ENCODE results near the gene ZFYVE21. TPM values are rescaled to one million over a fixed set of nuclear protein-coding genes. Genes with fewer than 3 reads are reported as not detected.

Gene ZFYVE21
- total and polyA plus RNA-seq, 4 donors: 28.0 to 36.9 (median 30.8) TPM

DNA sequence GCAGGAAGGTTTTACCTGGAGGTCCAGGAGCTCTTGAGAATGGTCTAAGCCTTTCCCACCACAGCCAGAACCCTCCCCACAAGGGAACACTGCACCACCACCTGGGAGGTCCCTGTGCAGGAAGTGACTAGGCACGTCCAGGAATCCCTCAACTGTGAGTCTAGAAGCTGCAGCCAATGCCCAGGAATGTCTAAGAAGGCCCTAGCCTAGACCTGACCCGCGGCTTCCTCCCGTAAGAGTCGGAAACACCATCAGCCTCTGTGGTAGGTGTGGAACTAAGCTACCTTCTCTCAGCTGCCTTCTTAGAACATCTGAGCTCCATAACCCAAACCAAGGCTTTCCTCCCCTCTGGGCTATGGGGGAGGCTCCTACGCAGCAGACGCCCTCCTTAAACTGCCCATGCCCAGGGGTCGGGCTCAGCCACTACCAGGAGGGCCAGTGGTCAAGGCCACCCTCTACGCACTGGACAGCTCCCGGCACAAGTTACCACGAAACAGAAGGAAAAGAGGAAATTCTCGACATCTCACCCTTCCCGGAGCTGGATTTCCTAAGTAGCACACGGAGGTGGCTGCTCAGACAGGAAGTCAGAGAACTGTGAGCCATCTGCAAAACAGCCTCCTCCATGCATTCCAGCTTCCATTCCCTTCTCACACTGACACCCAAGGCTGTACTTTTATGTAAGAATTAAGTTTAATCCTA, 25.5 kb downstream of the ZFYVE21 start:
- no peaks in the 10 kb centered on the region for H3K27me3 ChIP-seq (ENCODE audit: control insufficient read depth in 4 of 4, insufficient read depth in 4 of 4, low read length in 3 of 4)
- WGBS: 86% methylated on average over 14 of the region's 14 CpGs
- H3K36me3 ChIP-seq (ENCODE audit: control insufficient read depth in 4 of 4, insufficient read depth in 3 of 4, low read depth in 1 of 4, low read length in 3 of 4): peaks cover 3 to 30% (median 11%) of the 10 kb centered on the region in 4 donors
- H3K9ac ChIP-seq (ENCODE audit: low read depth in 1 of 2, low read length in 2 of 2): no peak overlapping the region
- H3K4me3 ChIP-seq (ENCODE audit: low read depth in 1 of 3, low read length in 3 of 3): no peak overlapping the region
- no peak for DNase-seq (ENCODE audit: low spot score)
- peaks cover 3 to 11% (median 9%) of the 10 kb centered on the region in 4 donors for H3K4me1 ChIP-seq (ENCODE audit: control insufficient read depth in 4 of 4, insufficient read depth in 4 of 4, low read length in 3 of 4)
- no peak for TF ChIP-seq NR2F2 (IDR thresholded peaks at IDR 0.05)
- TF ChIP-seq HNF4G (IDR thresholded peaks at IDR 0.05): no peak
- no peak for TF ChIP-seq HNF4A (conservative IDR thresholded peaks at IDR 0.05)
- no peak for TF ChIP-seq YY1 (IDR thresholded peaks at IDR 0.05)
- TF ChIP-seq, protein P1, sequence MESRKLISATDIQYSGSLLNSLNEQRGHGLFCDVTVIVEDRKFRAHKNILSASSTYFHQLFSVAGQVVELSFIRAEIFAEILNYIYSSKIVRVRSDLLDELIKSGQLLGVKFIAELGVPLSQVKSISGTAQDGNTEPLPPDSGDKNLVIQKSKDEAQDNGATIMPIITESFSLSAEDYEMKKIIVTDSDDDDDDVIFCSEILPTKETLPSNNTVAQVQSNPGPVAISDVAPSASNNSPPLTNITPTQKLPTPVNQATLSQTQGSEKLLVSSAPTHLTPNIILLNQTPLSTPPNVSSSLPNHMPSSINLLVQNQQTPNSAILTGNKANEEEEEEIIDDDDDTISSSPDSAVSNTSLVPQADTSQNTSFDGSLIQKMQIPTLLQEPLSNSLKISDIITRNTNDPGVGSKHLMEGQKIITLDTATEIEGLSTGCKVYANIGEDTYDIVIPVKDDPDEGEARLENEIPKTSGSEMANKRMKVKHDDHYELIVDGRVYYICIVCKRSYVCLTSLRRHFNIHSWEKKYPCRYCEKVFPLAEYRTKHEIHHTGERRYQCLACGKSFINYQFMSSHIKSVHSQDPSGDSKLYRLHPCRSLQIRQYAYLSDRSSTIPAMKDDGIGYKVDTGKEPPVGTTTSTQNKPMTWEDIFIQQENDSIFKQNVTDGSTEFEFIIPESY (IDR thresholded peaks at IDR 0.05): no peak
- no peak for TF ChIP-seq FOXA2 (IDR thresholded peaks at IDR 0.05)
- TF ChIP-seq CTCF (IDR thresholded peaks at IDR 0.05; ENCODE audit: low read depth, low read length, missing input control): no peak
- TF ChIP-seq EGR1 (IDR thresholded peaks at IDR 0.05; ENCODE audit: low read depth in 2 of 2): no peak
- no peak for TF ChIP-seq FOXA1 (IDR thresholded peaks at IDR 0.05)
- TF ChIP-seq SP1 (IDR thresholded peaks at IDR 0.05): no peak
- TF ChIP-seq RAD21 (IDR thresholded peaks at IDR 0.05): no peak
- no peak for TF ChIP-seq MAX (IDR thresholded peaks at IDR 0.05)
- TF ChIP-seq JUND (IDR thresholded peaks at IDR 0.05): no peak
- no peak for TF ChIP-seq RXRA (IDR thresholded peaks at IDR 0.05)
- TF ChIP-seq TAF1 (conservative IDR thresholded peaks at IDR 0.05): no peak
- TF ChIP-seq GABPA (IDR thresholded peaks at IDR 0.05 in 1 of 2, conservative IDR thresholded peaks at IDR 0.05 in 1 of 2): no peak
- TF ChIP-seq, protein P2, sequence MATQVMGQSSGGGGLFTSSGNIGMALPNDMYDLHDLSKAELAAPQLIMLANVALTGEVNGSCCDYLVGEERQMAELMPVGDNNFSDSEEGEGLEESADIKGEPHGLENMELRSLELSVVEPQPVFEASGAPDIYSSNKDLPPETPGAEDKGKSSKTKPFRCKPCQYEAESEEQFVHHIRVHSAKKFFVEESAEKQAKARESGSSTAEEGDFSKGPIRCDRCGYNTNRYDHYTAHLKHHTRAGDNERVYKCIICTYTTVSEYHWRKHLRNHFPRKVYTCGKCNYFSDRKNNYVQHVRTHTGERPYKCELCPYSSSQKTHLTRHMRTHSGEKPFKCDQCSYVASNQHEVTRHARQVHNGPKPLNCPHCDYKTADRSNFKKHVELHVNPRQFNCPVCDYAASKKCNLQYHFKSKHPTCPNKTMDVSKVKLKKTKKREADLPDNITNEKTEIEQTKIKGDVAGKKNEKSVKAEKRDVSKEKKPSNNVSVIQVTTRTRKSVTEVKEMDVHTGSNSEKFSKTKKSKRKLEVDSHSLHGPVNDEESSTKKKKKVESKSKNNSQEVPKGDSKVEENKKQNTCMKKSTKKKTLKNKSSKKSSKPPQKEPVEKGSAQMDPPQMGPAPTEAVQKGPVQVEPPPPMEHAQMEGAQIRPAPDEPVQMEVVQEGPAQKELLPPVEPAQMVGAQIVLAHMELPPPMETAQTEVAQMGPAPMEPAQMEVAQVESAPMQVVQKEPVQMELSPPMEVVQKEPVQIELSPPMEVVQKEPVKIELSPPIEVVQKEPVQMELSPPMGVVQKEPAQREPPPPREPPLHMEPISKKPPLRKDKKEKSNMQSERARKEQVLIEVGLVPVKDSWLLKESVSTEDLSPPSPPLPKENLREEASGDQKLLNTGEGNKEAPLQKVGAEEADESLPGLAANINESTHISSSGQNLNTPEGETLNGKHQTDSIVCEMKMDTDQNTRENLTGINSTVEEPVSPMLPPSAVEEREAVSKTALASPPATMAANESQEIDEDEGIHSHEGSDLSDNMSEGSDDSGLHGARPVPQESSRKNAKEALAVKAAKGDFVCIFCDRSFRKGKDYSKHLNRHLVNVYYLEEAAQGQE (IDR thresholded peaks at IDR 0.05): no peak
- no peak for TF ChIP-seq ATF3 (IDR thresholded peaks at IDR 0.05)
- no peak overlapping the region for H3K27ac ChIP-seq (ENCODE audit: low read depth in 1 of 2, low read length in 2 of 2)
- H3K9me3 ChIP-seq (ENCODE audit: control insufficient read depth in 4 of 4, low read length in 3 of 4): no peaks in the 10 kb centered on the region

All from liver (tissue), 9 donors.